ENCODE measurements around the gene HDAC9.
"Not testable (repeated sequence)": the region's sequence is repeated elsewhere in the genome, so short reads cannot be mapped to it uniquely, and the experiment has no call there.

The HDAC9 gene

GRCh38 chr7:18976715-18977471, 481.3 kb downstream of the HDAC9 start:
- DNase-seq (ENCODE audit: insufficient read length, low spot score) = no peak
- TF ChIP-seq CTCF (IDR thresholded peaks at IDR 0.05; ENCODE audit: insufficient read depth, missing control alignments) = no peak
- FAIRE-seq = no peak

- DNase-seq (ENCODE audit: insufficient read length, low spot score) (no peak), FAIRE-seq (no peak)
- TF ChIP-seq CTCF (IDR thresholded peaks at IDR 0.05; ENCODE audit: insufficient read depth, missing control alignments) = no peak
Measured at GRCh38 chr7:18978108-18978495, 482.6 kb downstream of the HDAC9 start.

- DNase-seq (ENCODE audit: insufficient read length, low spot score) = not testable (repeated sequence)
Measured at GRCh38 chr7:18990700-18991099, 495.2 kb downstream of the HDAC9 start.

GRCh38 chr7:18993933-18994668, 498.6 kb downstream of the HDAC9 start:
- FAIRE-seq (no peak), DNase-seq (ENCODE audit: insufficient read length, low spot score) (no peak)
- no peak for TF ChIP-seq CTCF (IDR thresholded peaks at IDR 0.05; ENCODE audit: insufficient read depth, missing control alignments)

More at GRCh38 chr7:18990700-18991099, 495.2 kb downstream of the HDAC9 start:
- FAIRE-seq = not testable (repeated sequence)

- DNase-seq (ENCODE audit: insufficient read length, low spot score) = no peak
- no peak for FAIRE-seq
- no peak for TF ChIP-seq CTCF (IDR thresholded peaks at IDR 0.05; ENCODE audit: insufficient read depth, missing control alignments)
Measured at GRCh38 chr7:18995270-18995671, 499.7 kb downstream of the HDAC9 start.

GRCh38 chr7:18995811-18996426, 500.4 kb downstream of the HDAC9 start:
- FAIRE-seq (no peak), DNase-seq (ENCODE audit: insufficient read length, low spot score) (no peak)
- no peak for TF ChIP-seq CTCF (IDR thresholded peaks at IDR 0.05; ENCODE audit: insufficient read depth, missing control alignments)

GRCh38 chr7:18996583-18996982, 501.0 kb downstream of the HDAC9 start:
- DNase-seq (ENCODE audit: insufficient read length, low spot score) (no peak), FAIRE-seq (no peak)
- no peak for TF ChIP-seq CTCF (IDR thresholded peaks at IDR 0.05; ENCODE audit: insufficient read depth, missing control alignments)
